T-helper 17 cell (primary cell): ENCODE data around the gene FUBP1. TPM values are rescaled to one million over a fixed set of nuclear protein-coding genes. Genes with fewer than 3 reads are reported as not detected.
A peak's percentile ranks its signal among the peaks of the same experiment; 100 is the strongest.
"Not testable (repeated sequence)": the region's sequence is repeated elsewhere in the genome, so short reads cannot be mapped to it uniquely, and the experiment has no call there.

Experiments used
- ATAC-seq: fragments of 150-1000 bp; cut with Tn5 transposase; 2 replicates; pipeline ENCODE4 v1.10.0; 2021; ENCODE audit warnings: mild to moderate bottlenecking, moderate library complexity
- DNase-seq, 3 donors: peaks; one replicate each; pipeline versions ENCODE4 v3.0.0 to v3.0.0-alpha.2; 2020 to 2021
- H3K9me3 ChIP-seq: one replicate; pipeline ENCODE4 v1.7.0; 2013; ENCODE audit warnings: low read length, mild to moderate bottlenecking; ENCODE audit not compliant: control insufficient read depth, poor library complexity, severe bottlenecking
- H3K27ac Mint-ChIP-seq: one replicate; pipeline ENCODE4 v1.8.0; 2022; ENCODE audit warnings: mild to moderate bottlenecking, moderate library complexity, mixed read lengths
- H3K27me3 Mint-ChIP-seq: one replicate; pipeline ENCODE4 v1.8.0; 2022; ENCODE audit warnings: mixed read lengths
- H3K36me3 Mint-ChIP-seq: one replicate; pipeline ENCODE4 v1.8.0; 2022; ENCODE audit warnings: low read depth, mixed read lengths
- H3K4me1 Mint-ChIP-seq: one replicate; pipeline ENCODE4 v1.8.0; 2022; ENCODE audit warnings: mild to moderate bottlenecking, mixed read lengths
- H3K4me3 Mint-ChIP-seq: one replicate; pipeline ENCODE4 v1.8.0; 2022; ENCODE audit warnings: mild to moderate bottlenecking, moderate library complexity, mixed read lengths
- total RNA-seq, 4 donors: library from RNA in 2 of 4; stranded (reverse) in 2 of 4; gene quantifications; one replicate each; pipeline ENCODE4 v1.2.3 and lab custom pipeline; 2022 to 2026

Gene FUBP1
- total RNA-seq, 2 donors from 2014 or later, result 227 to 253 TPM

GRCh38 chr1:78003882-78004718, 25.2 kb upstream of the FUBP1 start:
- H3K4me1 Mint-ChIP-seq, result peaks cover 20% of the 10 kb centered on the region
- no peaks in the 10 kb centered on the region for H3K9me3 ChIP-seq
- no peaks in the 10 kb centered on the region for H3K36me3 Mint-ChIP-seq
- ATAC-seq (peak; percentile 51), DNase-seq (peak in 2 of 3 donors; percentile 8 to 24)
- H3K4me3 Mint-ChIP-seq, result peak overlapping the region; percentile 98
- no peaks in the 10 kb centered on the region for H3K27me3 Mint-ChIP-seq
- H3K27ac Mint-ChIP-seq, result peak overlapping the region; percentile 100

- peak overlapping the region; percentile 100 for H3K27ac Mint-ChIP-seq
- no peaks in the 10 kb centered on the region for H3K36me3 Mint-ChIP-seq
- H3K4me1 Mint-ChIP-seq, result peaks cover 18% of the 10 kb centered on the region
- H3K9me3 ChIP-seq, result no peaks in the 10 kb centered on the region
- ATAC-seq (no peak), DNase-seq (no peak)
- H3K27me3 Mint-ChIP-seq, result no peaks in the 10 kb centered on the region
- peak overlapping the region; percentile 19 for H3K4me3 Mint-ChIP-seq
Observed at GRCh38 chr1:78003070-78003746, 24.3 kb upstream of the FUBP1 start.

DNA sequence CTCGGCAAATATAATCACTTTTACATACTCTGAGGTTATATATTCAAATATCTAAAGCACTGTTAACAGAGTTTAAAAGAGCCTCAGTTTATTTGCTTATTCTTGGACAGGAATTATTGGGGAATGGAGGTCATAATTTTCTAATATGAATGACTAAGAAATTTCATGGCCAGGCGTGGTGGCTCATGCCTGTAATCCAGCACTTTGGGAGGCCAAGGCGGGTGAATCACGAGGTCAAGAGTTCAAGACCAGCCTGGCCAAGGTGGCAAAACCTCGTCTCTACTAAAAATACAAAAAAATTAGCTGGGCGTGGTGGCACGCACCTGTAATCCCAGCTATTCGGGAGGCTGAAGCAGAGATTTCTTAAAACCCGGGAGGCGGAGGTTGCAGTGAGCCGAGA, 21.7 kb upstream of the FUBP1 start:
- H3K9me3 ChIP-seq, H3K4me3 Mint-ChIP-seq, H3K36me3 Mint-ChIP-seq, H3K27me3 Mint-ChIP-seq, ATAC-seq, H3K27ac Mint-ChIP-seq, DNase-seq: not testable (repeated sequence)
- H3K4me1 Mint-ChIP-seq, result peaks cover 18% of the 10 kb centered on the region

- Mint-ChIP-seq H3K36me3 (no peaks in the 10 kb centered on the region), H3K4me3 (no peak overlapping the region), H3K27me3 (no peaks in the 10 kb centered on the region), H3K4me1 (peaks cover 4% of the 10 kb centered on the region), H3K27ac (no peak overlapping the region)
- no peak for ATAC-seq
- DNase-seq, result no peak
- H3K9me3 ChIP-seq, result no peaks in the 10 kb centered on the region
Observed at GRCh38 chr1:77996734-77997133, 17.9 kb upstream of the FUBP1 start.

- Mint-ChIP-seq H3K27ac (no peak overlapping the region), H3K4me1 (peaks cover 15% of the 10 kb centered on the region), H3K4me3 (no peak overlapping the region), H3K27me3 (no peaks in the 10 kb centered on the region), H3K36me3 (peaks cover 2% of the 10 kb centered on the region)
- DNase-seq (no peak), ATAC-seq (no peak)
- H3K9me3 ChIP-seq, result no peaks in the 10 kb centered on the region
Observed at GRCh38 chr1:77994117-77994705, 15.3 kb upstream of the FUBP1 start.

- DNase-seq, result no peak
- H3K9me3 ChIP-seq, result no peaks in the 10 kb centered on the region
- no peak overlapping the region for H3K4me3 Mint-ChIP-seq
- H3K36me3 Mint-ChIP-seq, result peaks cover 6% of the 10 kb centered on the region
- no peaks in the 10 kb centered on the region for H3K27me3 Mint-ChIP-seq
- no peak overlapping the region for H3K27ac Mint-ChIP-seq
- ATAC-seq, result no peak
- H3K4me1 Mint-ChIP-seq, result peaks cover 22% of the 10 kb centered on the region
Observed at GRCh38 chr1:77991638-77992037, 12.8 kb upstream of the FUBP1 start.

GRCh38 chr1:77990629-77991204, 11.8 kb upstream of the FUBP1 start:
- no peak for ATAC-seq
- H3K27ac Mint-ChIP-seq, result no peak overlapping the region

DNA sequence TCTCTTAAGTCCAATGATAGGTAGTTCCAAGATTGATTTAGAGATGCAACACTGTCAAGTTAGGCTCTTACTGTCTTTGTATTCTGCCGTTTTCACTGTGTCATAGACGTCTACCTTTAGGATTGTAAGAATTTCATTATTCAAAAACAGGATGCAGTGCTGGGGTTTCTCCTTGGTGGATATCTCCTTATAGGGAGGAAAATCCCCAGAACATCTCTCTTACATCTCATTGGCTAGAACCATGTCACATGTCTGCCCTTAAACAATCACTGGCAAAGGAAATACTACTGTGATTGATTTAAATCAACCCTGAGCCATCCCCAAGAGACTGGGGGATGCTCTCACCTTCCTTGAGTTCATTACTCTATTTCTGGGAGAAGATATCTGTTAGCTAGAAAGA, 10.9 kb upstream of the FUBP1 start:
- no peaks in the 10 kb centered on the region for H3K9me3 ChIP-seq
- DNase-seq, result no peak
- no peaks in the 10 kb centered on the region for H3K27me3 Mint-ChIP-seq
- no peak overlapping the region for H3K27ac Mint-ChIP-seq
- H3K36me3 Mint-ChIP-seq, result peaks cover 8% of the 10 kb centered on the region
- ATAC-seq, result no peak
- H3K4me1 Mint-ChIP-seq, result peaks cover 24% of the 10 kb centered on the region
- no peak overlapping the region for H3K4me3 Mint-ChIP-seq

More at GRCh38 chr1:77990629-77991204, 11.8 kb upstream of the FUBP1 start:
- no peak for DNase-seq
- Mint-ChIP-seq H3K36me3 (peaks cover 8% of the 10 kb centered on the region), H3K4me3 (no peak overlapping the region), H3K27me3 (no peaks in the 10 kb centered on the region), H3K4me1 (peaks cover 24% of the 10 kb centered on the region)
- H3K9me3 ChIP-seq, result no peaks in the 10 kb centered on the region

- ATAC-seq, result no peak
- H3K9me3 ChIP-seq, result no peaks in the 10 kb centered on the region
- Mint-ChIP-seq H3K4me1 (peaks cover 27% of the 10 kb centered on the region), H3K27ac (no peak overlapping the region), H3K27me3 (no peaks in the 10 kb centered on the region), H3K4me3 (no peak overlapping the region), H3K36me3 (peaks cover 8% of the 10 kb centered on the region)
- no peak for DNase-seq
Observed at GRCh38 chr1:77987919-77988318, 9.0 kb upstream of the FUBP1 start.

- ATAC-seq (no peak), DNase-seq (no peak)
- Mint-ChIP-seq H3K4me3 (no peak overlapping the region), H3K27ac (no peak overlapping the region), H3K4me1 (peaks cover 27% of the 10 kb centered on the region), H3K36me3 (peaks cover 8% of the 10 kb centered on the region), H3K27me3 (no peaks in the 10 kb centered on the region)
- H3K9me3 ChIP-seq, result no peaks in the 10 kb centered on the region
Observed at GRCh38 chr1:77986810-77987209, 7.9 kb upstream of the FUBP1 start.

DNA sequence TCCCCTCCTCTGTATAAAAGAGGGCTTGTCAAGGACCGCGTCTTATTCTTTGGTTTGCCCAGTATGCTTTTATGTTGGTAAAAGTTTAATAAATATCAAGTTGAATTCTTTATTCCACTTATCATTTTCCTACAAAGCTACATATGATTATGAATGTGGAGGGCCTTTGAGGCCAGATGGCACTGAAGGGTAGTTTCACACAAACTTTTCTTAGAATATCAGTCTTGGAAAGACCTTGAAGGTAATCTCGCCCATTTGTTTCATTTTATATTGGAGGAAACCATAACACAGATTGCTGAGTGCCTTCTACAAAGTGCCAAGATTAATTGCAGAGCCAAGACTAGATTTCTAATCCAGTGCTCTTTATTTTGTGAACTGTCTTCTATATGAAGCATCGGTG, 5.8 kb upstream of the FUBP1 start:
- Mint-ChIP-seq H3K27ac (no peak overlapping the region), H3K4me3 (no peak overlapping the region), H3K36me3 (peaks cover 7% of the 10 kb centered on the region), H3K27me3 (no peaks in the 10 kb centered on the region), H3K4me1 (peaks cover 25% of the 10 kb centered on the region)
- ATAC-seq, result no peak
- DNase-seq, result no peak
- H3K9me3 ChIP-seq, result no peaks in the 10 kb centered on the region

GRCh38 chr1:77983997-77984355, 5.1 kb upstream of the FUBP1 start:
- Mint-ChIP-seq H3K4me1 (peaks cover 19% of the 10 kb centered on the region), H3K27ac (no peak overlapping the region)

DNA sequence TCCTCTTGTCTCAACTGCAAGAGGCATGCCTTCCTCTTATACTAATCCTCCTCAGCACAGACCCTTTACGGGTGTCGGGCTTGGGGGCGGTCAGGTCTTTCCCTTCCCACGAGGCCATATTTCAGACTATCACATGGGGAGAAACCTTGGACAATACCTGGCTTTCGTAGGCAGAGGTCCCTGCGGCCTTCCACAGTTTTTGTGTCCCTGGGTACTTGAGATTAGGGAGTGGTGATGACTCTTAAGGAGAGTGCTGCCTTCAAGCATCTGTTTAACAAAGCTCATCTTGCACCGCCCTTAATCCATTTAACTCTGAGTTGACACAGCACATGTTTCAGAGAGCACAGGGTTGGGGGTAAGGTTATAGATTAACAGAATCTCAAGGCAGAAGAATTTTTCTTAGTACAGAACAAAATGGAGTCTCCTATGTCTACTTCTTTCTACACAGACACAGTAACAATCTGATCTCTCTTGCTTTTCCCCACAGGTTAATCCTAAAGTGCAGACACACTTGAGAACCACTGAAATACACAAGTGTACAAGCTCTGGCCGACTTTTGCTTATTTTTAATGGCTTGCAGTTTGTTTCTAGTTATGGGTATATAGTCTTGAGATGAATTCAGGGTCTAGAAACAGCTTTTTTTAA, 4.6 kb upstream of the FUBP1 start:
- ATAC-seq, H3K4me3 Mint-ChIP-seq, H3K36me3 Mint-ChIP-seq, DNase-seq, H3K27ac Mint-ChIP-seq, H3K27me3 Mint-ChIP-seq, H3K9me3 ChIP-seq: not testable (repeated sequence)
- H3K4me1 Mint-ChIP-seq, result peaks cover 18% of the 10 kb centered on the region

More at GRCh38 chr1:77983997-77984355, 5.1 kb upstream of the FUBP1 start:
- Mint-ChIP-seq H3K4me3 (no peak overlapping the region), H3K27me3 (no peaks in the 10 kb centered on the region), H3K36me3 (peaks cover 7% of the 10 kb centered on the region)
- DNase-seq, result no peak
- ATAC-seq, result no peak
- no peaks in the 10 kb centered on the region for H3K9me3 ChIP-seq
